ENCODE data around the gene ABHD4.

The ABHD4 gene, protein sequence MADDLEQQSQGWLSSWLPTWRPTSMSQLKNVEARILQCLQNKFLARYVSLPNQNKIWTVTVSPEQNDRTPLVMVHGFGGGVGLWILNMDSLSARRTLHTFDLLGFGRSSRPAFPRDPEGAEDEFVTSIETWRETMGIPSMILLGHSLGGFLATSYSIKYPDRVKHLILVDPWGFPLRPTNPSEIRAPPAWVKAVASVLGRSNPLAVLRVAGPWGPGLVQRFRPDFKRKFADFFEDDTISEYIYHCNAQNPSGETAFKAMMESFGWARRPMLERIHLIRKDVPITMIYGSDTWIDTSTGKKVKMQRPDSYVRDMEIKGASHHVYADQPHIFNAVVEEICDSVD

DNA sequence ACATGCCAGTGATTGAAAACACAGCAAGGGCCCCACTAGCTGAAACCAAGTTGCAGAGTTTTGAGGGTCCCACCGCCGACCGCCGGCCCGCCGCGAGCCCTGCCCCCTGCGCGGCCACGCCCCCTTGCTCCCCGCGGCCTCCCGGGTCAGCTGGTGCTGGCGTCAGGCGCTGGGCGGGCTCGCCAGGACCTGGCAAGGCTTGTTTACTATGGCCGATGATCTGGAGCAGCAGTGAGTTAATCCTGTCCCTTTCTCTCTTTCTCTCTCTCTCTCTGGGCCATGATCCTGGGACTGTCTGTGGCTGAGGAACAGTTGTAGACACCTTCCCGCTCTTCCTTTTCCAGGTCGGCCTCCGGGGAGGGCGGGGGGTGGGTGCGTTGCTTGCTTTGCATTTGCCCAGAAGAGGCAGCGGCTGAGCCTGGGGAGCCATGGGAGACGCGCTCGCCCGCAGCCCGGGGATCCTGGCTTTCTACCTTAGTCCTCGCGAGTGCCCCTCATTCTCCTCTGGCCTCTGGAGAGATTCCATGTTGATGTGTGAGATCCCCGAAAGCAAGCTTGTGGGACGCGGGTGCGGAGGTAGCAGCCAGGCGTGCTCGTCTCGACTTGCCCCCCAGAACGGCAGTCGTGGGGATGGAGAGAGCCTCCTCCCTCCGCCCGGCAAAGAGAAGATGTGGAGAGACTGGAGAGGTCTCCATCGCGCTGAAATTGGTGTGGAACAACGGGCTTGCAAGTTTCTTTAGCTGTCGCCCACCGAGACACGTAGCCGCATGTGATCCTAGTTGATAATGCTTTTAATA, at the start of gene ABHD4:
Gene ABHD4 (plus strand): TSS at position 202 of the 797 bp plus-strand sequence. CDS start 7 bp downstream, at position 209.
- Histone ChIP-seq H2AFZ (ENCODE audit: low read length) (peak within 1 kb of the TSS; percentile 95), H3K4me3 (ENCODE audit: low read length, poor library complexity, severe bottlenecking) (peak within 1 kb of the TSS; percentile 83), H3K9ac (ENCODE audit: low read depth, low read length, poor library complexity, severe bottlenecking) (peak within 1 kb of the TSS; percentile 83), H3K79me2 (ENCODE audit: insufficient read depth, low read length) (peaks cover 7% of the 10 kb centered on the region; the same call in 1 of the 2 replicates), H3K4me2 (ENCODE audit: low read depth, low read length, poor library complexity, severe bottlenecking) (peak within 1 kb of the TSS; percentile 83), H3K4me1 (ENCODE audit: insufficient read depth, low read length, poor library complexity, severe bottlenecking) (peaks cover 24% of the 10 kb centered on the region), H3K9me3 (ENCODE audit: insufficient read depth, low read depth, low read length) (no peaks in the 10 kb centered on the region), H3K36me3 (ENCODE audit: insufficient read depth, low read length) (no peaks in the 10 kb centered on the region), H3F3A (ENCODE audit: low read depth) (no peaks in the 10 kb centered on the region), H3K27me3 (ENCODE audit: insufficient read depth, low read length, poor library complexity, severe bottlenecking) (no peaks in the 10 kb centered on the region), H4K20me1 (ENCODE audit: insufficient read depth, low read length, poor library complexity, severe bottlenecking) (no peaks in the 10 kb centered on the region), H3K9me2 (replicated peaks; ENCODE audit: low read depth, low read length) (no peaks in the 10 kb centered on the region)
- TF ChIP-seq EZH2phosphoT487 (IDR thresholded peaks at IDR 0.05; ENCODE audit: borderline replicate concordance): no peak
- TF ChIP-seq, protein P1, sequence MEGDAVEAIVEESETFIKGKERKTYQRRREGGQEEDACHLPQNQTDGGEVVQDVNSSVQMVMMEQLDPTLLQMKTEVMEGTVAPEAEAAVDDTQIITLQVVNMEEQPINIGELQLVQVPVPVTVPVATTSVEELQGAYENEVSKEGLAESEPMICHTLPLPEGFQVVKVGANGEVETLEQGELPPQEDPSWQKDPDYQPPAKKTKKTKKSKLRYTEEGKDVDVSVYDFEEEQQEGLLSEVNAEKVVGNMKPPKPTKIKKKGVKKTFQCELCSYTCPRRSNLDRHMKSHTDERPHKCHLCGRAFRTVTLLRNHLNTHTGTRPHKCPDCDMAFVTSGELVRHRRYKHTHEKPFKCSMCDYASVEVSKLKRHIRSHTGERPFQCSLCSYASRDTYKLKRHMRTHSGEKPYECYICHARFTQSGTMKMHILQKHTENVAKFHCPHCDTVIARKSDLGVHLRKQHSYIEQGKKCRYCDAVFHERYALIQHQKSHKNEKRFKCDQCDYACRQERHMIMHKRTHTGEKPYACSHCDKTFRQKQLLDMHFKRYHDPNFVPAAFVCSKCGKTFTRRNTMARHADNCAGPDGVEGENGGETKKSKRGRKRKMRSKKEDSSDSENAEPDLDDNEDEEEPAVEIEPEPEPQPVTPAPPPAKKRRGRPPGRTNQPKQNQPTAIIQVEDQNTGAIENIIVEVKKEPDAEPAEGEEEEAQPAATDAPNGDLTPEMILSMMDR (conservative IDR thresholded peaks at IDR 0.05; ENCODE audit: low read length): no peak

DNA sequence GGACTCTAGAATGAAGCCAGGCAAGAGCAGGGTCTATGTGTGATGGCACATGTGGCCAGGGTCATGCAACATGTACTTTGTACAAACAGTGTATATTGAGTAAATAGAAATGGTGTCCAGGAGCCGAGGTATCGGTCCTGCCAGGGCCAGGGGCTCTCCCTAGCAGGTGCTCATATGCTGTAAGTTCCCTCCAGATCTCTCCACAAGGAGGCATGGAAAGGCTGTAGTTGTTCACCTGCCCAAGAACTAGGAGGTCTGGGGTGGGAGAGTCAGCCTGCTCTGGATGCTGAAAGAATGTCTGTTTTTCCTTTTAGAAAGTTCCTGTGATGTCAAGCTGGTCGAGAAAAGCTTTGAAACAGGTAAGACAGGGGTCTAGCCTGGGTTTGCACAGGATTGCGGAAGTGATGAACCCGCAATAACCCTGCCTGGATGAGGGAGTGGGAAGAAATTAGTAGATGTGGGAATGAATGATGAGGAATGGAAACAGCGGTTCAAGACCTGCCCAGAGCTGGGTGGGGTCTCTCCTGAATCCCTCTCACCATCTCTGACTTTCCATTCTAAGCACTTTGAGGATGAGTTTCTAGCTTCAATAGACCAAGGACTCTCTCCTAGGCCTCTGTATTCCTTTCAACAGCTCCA, 48.7 kb upstream of the ABHD4 start:
- Histone ChIP-seq H3K9ac (ENCODE audit: low read depth, low read length, poor library complexity, severe bottlenecking) (peak overlapping the region; percentile 91), H3K4me1 (ENCODE audit: insufficient read depth, low read length, poor library complexity, severe bottlenecking) (peaks cover 54% of the 10 kb centered on the region), H3K36me3 (ENCODE audit: insufficient read depth, low read length) (peaks cover 83% of the 10 kb centered on the region; the same call in 1 of the 2 replicates), H2AFZ (ENCODE audit: low read length) (no peak overlapping the region), H3K27me3 (ENCODE audit: insufficient read depth, low read length, poor library complexity, severe bottlenecking) (no peaks in the 10 kb centered on the region), H3K4me2 (ENCODE audit: low read depth, low read length, poor library complexity, severe bottlenecking) (peak overlapping the region; percentile 67), H3K9me3 (ENCODE audit: insufficient read depth, low read depth, low read length) (no peaks in the 10 kb centered on the region), H3K79me2 (ENCODE audit: insufficient read depth, low read length) (peaks cover 83% of the 10 kb centered on the region), H4K20me1 (ENCODE audit: insufficient read depth, low read length, poor library complexity, severe bottlenecking) (no peaks in the 10 kb centered on the region), H3F3A (ENCODE audit: low read depth) (peaks cover 18% of the 10 kb centered on the region), H3K9me2 (replicated peaks; ENCODE audit: low read depth, low read length) (no peaks in the 10 kb centered on the region), H3K4me3 (ENCODE audit: low read length, poor library complexity, severe bottlenecking) (peak overlapping the region; percentile 50)
- no peak for TF ChIP-seq EZH2phosphoT487 (IDR thresholded peaks at IDR 0.05; ENCODE audit: borderline replicate concordance)
- TF ChIP-seq, protein P1 (conservative IDR thresholded peaks at IDR 0.05; ENCODE audit: low read length): no peak

DNA sequence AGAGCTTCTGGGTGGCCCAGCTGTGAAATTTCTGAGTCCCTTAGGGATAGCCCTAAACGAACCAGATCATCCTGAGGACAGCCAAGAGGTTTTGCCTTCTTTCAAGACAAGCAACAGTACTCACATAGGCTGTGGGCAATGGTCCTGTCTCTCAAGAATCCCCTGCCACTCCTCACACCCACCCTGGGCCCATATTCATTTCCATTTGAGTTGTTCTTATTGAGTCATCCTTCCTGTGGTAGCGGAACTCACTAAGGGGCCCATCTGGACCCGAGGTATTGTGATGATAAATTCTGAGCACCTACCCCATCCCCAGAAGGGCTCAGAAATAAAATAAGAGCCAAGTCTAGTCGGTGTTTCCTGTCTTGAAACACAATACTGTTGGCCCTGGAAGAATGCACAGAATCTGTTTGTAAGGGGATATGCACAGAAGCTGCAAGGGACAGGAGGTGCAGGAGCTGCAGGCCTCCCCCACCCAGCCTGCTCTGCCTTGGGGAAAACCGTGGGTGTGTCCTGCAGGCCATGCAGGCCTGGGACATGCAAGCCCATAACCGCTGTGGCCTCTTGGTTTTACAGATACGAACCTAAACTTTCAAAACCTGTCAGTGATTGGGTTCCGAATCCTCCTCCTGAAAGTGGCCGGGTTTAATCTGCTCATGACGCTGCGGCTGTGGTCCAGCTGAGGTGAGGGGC, 48.0 kb upstream of the ABHD4 start:
- TF ChIP-seq, protein P1 (conservative IDR thresholded peaks at IDR 0.05; ENCODE audit: low read length): no peak
- no peak for TF ChIP-seq EZH2phosphoT487 (IDR thresholded peaks at IDR 0.05; ENCODE audit: borderline replicate concordance)
- no peaks in the 10 kb centered on the region for H3K9me3 ChIP-seq (ENCODE audit: insufficient read depth, low read depth, low read length)
- peaks cover 61% of the 10 kb centered on the region for H3K4me1 ChIP-seq (ENCODE audit: insufficient read depth, low read length, poor library complexity, severe bottlenecking)
- peak overlapping the region; percentile 50 for H3K4me3 ChIP-seq (ENCODE audit: low read length, poor library complexity, severe bottlenecking)
- no peaks in the 10 kb centered on the region for H3K9me2 ChIP-seq (replicated peaks; ENCODE audit: low read depth, low read length)
- H3K36me3 ChIP-seq (ENCODE audit: insufficient read depth, low read length): peaks cover 77% of the 10 kb centered on the region; the same call in 1 of the 2 replicates
- peak overlapping the region; percentile 91 for H3K9ac ChIP-seq (ENCODE audit: low read depth, low read length, poor library complexity, severe bottlenecking)
- H3K4me2 ChIP-seq (ENCODE audit: low read depth, low read length, poor library complexity, severe bottlenecking): peak overlapping the region; percentile 67
- H3K27me3 ChIP-seq (ENCODE audit: insufficient read depth, low read length, poor library complexity, severe bottlenecking): no peaks in the 10 kb centered on the region
- peaks cover 83% of the 10 kb centered on the region for H3K79me2 ChIP-seq (ENCODE audit: insufficient read depth, low read length)
- H2AFZ ChIP-seq (ENCODE audit: low read length): no peak overlapping the region
- H4K20me1 ChIP-seq (ENCODE audit: insufficient read depth, low read length, poor library complexity, severe bottlenecking): no peaks in the 10 kb centered on the region
- peaks cover 19% of the 10 kb centered on the region for H3F3A ChIP-seq (ENCODE audit: low read depth)
